Neutrophil (primary cell): Measurements from ENCODE around the gene CD300H.

ENCODE experiments used
- H3K27ac ChIP-seq: fragments of 200-600 bp; sonication (generic); 2 replicates; pipeline ENCODE4 v1.5.1; 2016; ENCODE audit warnings: mild to moderate bottlenecking, moderate library complexity
- H3K27me3 ChIP-seq: fragments of 200-600 bp; sonication (generic); 2 replicates; pipeline ENCODE4 v1.6.0; 2016; ENCODE audit warnings: mild to moderate bottlenecking
- H3K36me3 ChIP-seq: fragments of 200-600 bp; sonication (generic); 2 replicates; pipeline ENCODE4 v1.5.1; 2017
- H3K4me1 ChIP-seq, 2 experiments: fragments of 200-600 bp in 1 of 2; sonication (generic) in 1 of 2; 1 replicate in 1 of 2; 2 replicates in 1 of 2; pipeline versions ENCODE4 v1.5.1 to v1.6.1; 2013 to 2016; ENCODE audit warnings: low read depth in 1 of 2, low read length in 1 of 2, mild to moderate bottlenecking in 1 of 2, moderate library complexity in 1 of 2; ENCODE audit not compliant: control insufficient read depth in 1 of 2, insufficient read depth in 1 of 2
- H3K4me3 ChIP-seq, 2 experiments: fragments of 200-600 bp in 1 of 2; sonication (generic) in 1 of 2; 1 replicate in 1 of 2; 2 replicates in 1 of 2; pipeline ENCODE4 v1.5.1; 2013 to 2016; ENCODE audit warnings: low read depth in 1 of 2, low read length in 1 of 2, mild to moderate bottlenecking in 1 of 2, moderate library complexity in 1 of 2
- H3K9me3 ChIP-seq: fragments of 200-600 bp; sonication (generic); 2 replicates; pipeline ENCODE4 v1.5.1; 2016
- TF ChIP-seq, protein P1 (sequence below): fragments of 200-600 bp; sonication (generic); IDR thresholded peaks from 2 replicates; pipeline ENCODE4 v1.5.1; 2016; ENCODE audit warnings: antibody characterized with exemption

The CD300H gene

GRCh38 chr17:74542727-74543383 is 24.5 kb downstream of the CD300H start:
- Histone ChIP-seq H3K9me3 (no peaks in the 10 kb centered on the region), H3K4me1 (peaks cover 0 to 7% of the 10 kb centered on the region in 2 experiments), H3K36me3 (no peaks in the 10 kb centered on the region), H3K27me3 (no peaks in the 10 kb centered on the region), H3K4me3 (no peak overlapping the region), H3K27ac (no peak overlapping the region)
- TF ChIP-seq, protein P1, sequence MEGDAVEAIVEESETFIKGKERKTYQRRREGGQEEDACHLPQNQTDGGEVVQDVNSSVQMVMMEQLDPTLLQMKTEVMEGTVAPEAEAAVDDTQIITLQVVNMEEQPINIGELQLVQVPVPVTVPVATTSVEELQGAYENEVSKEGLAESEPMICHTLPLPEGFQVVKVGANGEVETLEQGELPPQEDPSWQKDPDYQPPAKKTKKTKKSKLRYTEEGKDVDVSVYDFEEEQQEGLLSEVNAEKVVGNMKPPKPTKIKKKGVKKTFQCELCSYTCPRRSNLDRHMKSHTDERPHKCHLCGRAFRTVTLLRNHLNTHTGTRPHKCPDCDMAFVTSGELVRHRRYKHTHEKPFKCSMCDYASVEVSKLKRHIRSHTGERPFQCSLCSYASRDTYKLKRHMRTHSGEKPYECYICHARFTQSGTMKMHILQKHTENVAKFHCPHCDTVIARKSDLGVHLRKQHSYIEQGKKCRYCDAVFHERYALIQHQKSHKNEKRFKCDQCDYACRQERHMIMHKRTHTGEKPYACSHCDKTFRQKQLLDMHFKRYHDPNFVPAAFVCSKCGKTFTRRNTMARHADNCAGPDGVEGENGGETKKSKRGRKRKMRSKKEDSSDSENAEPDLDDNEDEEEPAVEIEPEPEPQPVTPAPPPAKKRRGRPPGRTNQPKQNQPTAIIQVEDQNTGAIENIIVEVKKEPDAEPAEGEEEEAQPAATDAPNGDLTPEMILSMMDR, result no peak

- Histone ChIP-seq H3K9me3 (no peaks in the 10 kb centered on the region), H3K27me3 (no peaks in the 10 kb centered on the region), H3K4me3 (no peak overlapping the region), H3K27ac (no peak overlapping the region), H3K36me3 (no peaks in the 10 kb centered on the region), H3K4me1 (peaks cover 0 to 7% of the 10 kb centered on the region in 2 experiments)
- TF ChIP-seq, protein P1, result no peak
Measured at GRCh38 chr17:74542166-74542565, 25.1 kb downstream of the CD300H start.

GRCh38 chr17:74541176-74542111 is 25.9 kb downstream of the CD300H start:
- H3K4me3 ChIP-seq, result no peak overlapping the region
- TF ChIP-seq, protein P1, result no peak
- peaks cover 0 to 7% of the 10 kb centered on the region in 2 experiments for H3K4me1 ChIP-seq
- no peaks in the 10 kb centered on the region for H3K9me3 ChIP-seq
- no peaks in the 10 kb centered on the region for H3K27me3 ChIP-seq
- H3K36me3 ChIP-seq, result no peaks in the 10 kb centered on the region
- H3K27ac ChIP-seq, result no peak overlapping the region

- no peaks in the 10 kb centered on the region for H3K4me1 ChIP-seq
- TF ChIP-seq, protein P1, result no peak
- H3K27me3 ChIP-seq, result no peaks in the 10 kb centered on the region
- H3K9me3 ChIP-seq, result no peaks in the 10 kb centered on the region
- H3K36me3 ChIP-seq, result no peaks in the 10 kb centered on the region
- H3K27ac ChIP-seq, result no peak overlapping the region
- H3K4me3 ChIP-seq, result no peak overlapping the region
Measured at GRCh38 chr17:74539281-74539820, 28.0 kb downstream of the CD300H start.

DNA sequence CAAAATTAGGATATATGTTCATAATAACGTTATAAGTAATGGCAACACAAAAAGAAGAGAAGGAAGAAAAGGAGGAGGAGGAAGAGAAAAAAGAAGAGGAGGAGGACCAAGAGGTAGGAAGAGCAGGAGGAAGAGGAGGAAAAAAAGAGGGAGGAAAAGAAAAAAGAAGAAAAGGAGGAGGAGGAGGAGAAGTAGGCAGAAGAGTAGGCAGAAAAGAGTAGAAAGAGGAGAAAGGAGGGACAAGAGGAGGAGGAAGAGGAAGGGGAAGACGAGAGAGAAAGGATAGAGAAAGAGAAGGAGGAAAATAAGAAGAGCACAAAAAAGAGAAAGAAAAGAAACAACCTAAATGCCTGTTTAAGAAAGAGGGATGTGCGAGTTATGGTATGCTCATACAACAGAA is 30.4 kb downstream of the CD300H start:
- Histone ChIP-seq H3K4me1 (peaks cover 17 to 20% of the 10 kb centered on the region in 2 experiments), H3K4me3 (no peak overlapping the region), H3K27me3 (no peaks in the 10 kb centered on the region), H3K9me3 (no peaks in the 10 kb centered on the region), H3K36me3 (no peaks in the 10 kb centered on the region), H3K27ac (no peak overlapping the region)
- TF ChIP-seq, protein P1, result no peak
